GM19351 (cell line): Measurements from ENCODE around the gene PIP5K1C.

Source experiments
- ATAC-seq: cut with Tn5 transposase; IDR thresholded peaks from one replicate; pipeline ENCODE4 v1.9.1; 2021; ENCODE audit warnings: mild to moderate bottlenecking, moderate library complexity; ENCODE audit not compliant: unreplicated experiment

The PIP5K1C gene, protein sequence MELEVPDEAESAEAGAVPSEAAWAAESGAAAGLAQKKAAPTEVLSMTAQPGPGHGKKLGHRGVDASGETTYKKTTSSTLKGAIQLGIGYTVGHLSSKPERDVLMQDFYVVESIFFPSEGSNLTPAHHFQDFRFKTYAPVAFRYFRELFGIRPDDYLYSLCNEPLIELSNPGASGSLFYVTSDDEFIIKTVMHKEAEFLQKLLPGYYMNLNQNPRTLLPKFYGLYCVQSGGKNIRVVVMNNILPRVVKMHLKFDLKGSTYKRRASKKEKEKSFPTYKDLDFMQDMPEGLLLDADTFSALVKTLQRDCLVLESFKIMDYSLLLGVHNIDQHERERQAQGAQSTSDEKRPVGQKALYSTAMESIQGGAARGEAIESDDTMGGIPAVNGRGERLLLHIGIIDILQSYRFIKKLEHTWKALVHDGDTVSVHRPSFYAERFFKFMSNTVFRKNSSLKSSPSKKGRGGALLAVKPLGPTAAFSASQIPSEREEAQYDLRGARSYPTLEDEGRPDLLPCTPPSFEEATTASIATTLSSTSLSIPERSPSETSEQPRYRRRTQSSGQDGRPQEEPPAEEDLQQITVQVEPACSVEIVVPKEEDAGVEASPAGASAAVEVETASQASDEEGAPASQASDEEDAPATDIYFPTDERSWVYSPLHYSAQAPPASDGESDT

DNA sequence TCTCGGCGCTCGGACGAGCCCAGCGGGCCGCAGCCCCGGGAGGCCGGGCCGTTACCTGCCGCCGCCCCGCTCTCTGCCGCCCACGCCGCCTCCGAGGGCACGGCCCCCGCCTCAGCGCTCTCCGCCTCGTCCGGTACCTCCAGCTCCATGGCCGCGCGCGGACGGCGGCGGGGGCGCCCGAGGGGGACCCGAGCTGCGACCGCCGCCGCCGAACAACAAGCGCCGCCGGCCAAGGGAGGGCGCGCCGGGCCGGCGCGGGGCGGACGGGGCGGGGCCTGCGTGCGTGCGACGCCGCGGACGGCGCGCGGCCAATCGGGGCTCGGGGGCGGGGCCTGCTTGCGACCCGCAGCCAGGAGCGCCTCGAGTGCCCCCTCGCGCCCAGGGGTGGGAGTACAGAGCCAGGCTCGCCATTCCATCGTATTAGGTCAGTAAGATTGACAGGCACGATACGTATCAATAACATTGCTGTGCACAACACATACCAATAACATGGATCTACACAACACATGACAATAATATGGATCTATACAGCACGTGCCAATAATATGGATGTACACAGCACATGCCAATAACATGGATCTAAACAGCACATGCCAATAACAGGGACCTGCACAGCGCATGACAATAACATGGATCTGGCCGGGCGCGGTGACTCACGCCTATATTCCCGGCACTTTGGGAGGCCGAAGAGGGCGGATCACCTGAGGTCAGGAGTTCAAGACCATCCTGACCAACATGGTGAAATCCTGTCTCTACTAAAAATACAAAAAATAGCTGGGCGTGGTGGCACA is at the start of gene PIP5K1C:
Gene PIP5K1C (minus strand): TSS at position 227 of the 791 bp plus-strand sequence. CDS start 78 bp downstream, at position 149.
- ATAC-seq, result peak; percentile 83

DNA sequence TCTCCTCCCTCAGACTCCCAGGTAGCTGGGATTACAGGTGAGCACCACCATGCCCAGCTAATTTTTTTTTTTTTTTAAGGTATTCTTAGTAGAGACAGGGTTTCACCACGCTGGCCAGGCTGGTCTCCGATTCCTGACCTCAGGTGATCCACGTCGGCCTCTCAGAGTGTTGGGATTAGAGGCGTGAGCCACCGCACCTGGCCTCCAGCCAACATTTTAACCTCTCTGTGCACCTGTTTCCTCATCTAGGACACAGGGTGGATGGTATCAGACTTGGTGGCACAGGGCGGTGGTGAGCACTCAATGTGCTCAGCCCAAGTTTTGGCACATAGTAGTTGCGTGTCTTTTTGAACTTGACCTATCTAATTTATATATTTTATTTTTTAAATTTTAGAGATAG is 48.7 kb upstream of the PIP5K1C start:
- no peak for ATAC-seq

DNA sequence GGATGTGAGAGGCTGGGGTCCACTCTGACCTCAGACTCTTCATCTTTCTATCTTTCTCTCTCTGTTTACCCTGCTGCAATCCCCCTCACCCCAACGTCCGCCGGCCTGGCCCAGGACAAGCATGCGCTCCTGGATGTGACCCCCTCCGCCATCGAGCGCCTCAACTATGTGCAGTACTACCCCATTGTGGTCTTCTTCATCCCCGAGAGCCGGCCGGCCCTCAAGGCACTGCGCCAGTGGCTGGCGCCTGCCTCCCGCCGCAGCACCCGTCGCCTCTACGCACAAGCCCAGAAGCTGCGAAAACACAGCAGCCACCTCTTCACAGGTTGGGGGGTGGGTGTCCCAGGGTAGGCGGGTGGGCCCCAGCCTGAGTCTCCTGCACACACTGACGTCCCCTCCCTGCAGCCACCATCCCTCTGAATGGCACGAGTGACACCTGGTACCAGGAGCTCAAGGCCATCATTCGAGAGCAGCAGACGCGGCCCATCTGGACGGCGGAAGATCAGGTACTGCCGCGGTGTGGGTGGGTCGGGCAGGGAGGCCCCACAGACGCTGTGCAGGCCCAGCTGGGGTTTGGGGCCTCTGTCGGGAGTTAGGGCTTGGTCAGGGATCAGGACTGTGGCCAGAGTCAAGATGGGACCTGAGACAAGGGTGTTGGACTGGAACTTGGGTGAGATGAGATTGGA is 46.2 kb upstream of the PIP5K1C start:
- ATAC-seq, result no peak

DNA sequence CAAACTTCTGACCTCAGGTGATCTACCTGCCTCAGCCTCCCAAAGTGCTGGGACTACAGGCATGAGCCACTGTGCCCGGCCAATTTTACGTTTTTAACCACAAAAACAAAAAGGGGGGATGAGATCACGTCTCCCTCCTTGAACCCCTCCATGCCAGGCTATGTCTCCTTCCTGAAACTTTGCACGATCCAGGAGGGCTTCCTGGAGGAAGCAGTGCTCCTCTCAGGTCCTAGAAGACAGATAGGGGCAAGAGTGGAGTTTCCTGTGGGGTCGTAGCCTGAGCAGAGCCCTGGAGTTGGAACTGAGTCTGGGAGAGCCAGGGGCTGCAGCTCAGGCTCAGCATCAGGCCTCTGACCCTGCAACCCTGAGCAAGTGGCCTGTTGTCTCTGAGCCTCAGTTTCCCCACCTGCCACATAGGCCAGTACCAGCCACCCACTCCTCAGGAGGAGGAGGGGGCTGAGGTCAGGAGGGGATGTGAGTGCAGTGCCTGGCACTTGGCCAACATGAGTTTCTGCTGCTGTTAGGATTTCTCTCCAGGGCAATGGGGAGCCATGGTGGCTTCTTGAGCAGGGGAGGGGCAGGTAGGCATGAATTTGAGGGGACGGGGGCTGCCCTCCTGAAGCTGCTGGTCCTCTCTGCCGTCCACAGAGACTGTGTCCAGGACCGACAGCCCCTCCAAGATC is 45.2 kb upstream of the PIP5K1C start:
- ATAC-seq, result no peak

DNA sequence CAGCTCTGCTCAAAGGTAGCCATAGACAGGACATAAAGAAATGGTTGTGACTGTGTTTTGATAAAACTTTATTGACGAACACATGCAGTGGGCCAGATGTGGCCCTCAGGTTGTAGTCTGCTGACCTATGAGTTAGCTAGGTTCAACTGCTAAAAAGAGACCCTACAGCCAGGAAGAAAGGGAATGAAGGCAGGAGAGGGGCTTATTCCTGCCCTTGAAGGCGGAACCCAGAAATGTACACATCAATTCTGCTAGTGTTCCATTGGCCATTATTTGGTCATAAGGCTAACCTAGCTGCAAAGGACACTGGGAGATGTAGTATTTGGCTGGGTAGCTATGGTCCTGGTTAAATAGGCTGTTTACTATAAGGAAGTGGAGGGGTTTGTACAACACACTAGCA is 43.2 kb upstream of the PIP5K1C start:
- ATAC-seq, result no peak

DNA sequence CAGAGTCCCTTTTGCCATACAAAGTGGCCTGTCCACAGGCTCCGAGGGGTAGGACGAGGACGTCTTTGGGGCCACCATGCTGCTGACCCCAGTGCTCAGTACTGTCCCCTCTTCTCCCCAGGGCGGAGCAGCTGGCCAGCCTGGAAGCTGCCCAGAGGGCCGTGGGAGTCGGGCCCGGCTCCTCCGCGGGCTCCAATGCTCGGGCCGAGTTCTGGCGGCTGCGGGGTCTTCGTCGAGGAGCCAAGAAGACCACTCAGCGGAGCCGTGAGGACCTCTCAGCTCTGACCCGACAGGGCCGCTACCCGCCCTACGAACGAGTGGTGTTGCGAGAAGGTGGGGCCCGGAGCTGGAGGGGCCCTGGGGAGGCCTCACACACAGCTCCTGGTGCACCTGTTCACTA is 40.2 kb upstream of the PIP5K1C start:
- ATAC-seq, result no peak

DNA sequence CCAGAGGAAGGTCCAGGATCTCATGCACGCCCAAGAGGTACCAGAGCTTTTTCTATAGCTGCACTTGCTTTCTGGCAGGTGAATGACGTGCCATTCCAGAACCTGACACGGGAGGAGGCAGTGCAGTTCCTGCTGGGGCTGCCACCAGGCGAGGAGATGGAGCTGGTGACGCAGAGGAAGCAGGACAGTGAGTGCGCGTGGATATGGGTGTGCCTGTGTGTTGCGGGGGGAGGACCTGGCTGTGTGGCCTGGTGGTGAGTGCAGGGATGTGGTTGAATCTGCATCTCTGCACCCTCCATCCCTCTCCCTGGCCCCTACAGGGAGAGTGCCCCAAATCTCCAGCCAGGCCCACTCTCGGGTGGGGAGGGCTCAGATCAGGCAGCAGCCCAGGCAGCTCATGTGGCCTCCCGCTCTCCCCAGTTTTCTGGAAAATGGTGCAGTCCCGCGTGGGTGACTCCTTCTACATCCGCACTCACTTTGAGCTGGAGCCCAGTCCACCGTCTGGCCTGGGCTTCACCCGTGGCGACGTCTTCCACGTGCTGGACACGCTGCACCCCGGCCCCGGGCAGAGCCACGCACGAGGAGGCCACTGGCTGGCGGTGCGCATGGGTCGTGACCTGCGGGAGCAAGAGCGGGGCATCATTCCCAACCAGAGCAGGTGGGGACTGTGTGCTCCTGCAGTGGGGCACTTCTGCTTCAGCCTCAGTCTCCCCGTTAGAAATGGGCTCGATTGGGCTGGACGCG is 38.4 kb upstream of the PIP5K1C start:
- no peak for ATAC-seq

DNA sequence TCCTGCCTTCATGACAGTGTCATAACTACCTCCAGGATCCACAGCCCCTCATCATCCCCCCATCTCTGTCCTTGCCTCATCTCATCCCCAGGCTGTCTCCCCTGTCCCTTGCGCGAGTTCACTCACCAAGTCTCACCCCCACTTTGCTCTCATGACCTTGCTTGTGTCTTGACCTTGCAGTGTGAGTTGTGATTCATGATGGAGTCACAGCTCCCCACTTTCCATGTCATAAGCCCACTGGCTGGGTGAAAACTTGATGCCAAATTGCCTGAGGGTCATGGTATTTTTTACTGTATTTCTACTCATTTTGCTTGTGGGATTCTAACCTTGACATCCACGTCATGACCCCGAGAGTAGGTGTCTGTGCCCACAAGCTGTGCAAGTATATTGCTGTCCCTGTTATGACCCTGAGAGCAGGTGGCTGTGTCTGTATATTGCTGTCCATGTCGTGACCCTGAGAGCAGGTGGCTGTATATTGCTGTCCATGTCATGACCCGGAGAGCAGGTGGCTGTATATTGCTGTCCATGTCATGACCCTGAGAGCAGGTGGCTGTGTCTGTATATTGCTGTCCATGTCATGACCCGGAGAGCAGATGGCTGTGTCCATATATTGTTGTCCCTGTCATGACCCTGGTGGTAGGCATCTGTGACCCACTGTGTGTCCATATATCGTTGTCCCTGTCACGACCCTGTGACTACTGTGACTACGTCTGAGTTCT is 37.4 kb upstream of the PIP5K1C start:
- no peak for ATAC-seq

DNA sequence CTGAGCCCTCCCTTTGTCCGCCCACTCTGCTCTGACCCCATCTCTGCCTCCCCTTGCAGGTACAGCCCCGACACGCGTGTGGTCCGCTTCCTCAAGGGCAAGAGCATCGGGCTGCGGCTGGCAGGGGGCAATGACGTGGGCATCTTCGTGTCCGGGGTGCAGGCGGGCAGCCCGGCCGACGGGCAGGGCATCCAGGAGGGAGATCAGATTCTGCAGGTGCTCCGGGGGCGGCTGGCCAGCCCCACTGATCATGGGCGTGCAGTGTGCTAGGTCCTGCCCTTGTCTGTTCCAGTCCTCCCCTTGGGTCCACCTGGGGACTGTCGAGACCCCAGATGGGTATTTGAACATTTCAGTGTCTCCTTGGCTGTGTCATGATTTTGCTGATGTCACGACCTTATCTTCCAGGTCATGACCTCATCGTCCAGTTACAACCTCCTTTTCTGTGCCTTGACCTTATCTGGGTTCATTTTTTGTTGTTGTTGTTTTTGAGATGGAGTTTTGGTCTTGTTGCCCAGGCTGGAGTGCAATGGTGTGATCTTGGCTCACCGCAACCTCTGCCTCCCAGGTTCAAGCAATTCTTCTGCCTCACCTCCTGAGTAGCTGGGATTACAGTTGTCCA is 35.9 kb upstream of the PIP5K1C start:
- ATAC-seq, result no peak

DNA sequence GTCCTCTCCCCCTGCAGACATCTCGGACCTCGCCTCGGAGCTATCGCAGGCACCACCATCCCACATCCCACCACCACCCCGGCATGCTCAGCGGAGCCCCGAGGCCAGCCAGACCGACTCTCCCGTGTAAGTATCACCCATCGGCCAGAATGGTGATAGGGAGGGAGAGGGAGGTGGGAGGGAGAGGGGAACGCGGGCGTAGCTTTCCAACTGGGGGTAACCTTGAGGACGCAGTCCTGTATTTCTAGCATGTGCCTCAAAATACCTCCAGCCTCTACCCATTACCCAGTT is 34.0 kb upstream of the PIP5K1C start:
- no peak for ATAC-seq

DNA sequence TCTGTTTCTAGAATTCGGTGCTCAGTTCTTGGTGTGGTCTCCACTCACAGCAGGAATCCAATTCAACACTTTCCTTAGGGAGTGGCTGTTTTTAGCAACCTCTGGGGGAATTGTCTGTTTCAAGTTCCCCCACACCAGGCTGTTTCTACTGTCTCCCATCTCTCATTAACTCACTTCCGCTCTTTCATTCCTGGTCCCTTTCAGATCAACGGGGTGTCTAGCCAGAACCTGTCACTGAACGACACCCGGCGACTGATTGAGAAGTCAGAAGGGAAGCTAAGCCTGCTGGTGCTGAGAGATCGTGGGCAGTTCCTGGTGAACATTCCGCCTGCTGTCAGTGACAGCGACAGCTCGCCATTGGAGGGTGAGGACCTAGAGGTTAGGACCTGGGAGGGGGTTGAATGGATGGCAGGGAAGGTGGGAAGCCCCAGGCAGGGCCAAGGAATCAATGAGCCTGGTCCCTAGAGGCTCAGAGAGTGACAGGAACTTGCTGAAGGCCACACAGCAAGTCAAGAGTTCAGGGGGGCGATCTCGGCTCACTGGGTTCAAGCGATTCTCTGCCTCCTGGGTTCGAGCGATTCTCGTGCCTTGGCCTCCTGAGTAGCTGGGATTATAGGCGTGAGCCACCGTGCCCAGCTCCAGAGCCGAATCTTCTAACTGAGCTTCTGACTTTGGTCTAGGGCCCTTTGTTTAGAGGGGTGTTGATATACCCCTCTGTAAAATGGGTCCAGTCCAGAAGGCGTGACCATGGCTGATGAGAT is 33.5 kb upstream of the PIP5K1C start:
- no peak for ATAC-seq

DNA sequence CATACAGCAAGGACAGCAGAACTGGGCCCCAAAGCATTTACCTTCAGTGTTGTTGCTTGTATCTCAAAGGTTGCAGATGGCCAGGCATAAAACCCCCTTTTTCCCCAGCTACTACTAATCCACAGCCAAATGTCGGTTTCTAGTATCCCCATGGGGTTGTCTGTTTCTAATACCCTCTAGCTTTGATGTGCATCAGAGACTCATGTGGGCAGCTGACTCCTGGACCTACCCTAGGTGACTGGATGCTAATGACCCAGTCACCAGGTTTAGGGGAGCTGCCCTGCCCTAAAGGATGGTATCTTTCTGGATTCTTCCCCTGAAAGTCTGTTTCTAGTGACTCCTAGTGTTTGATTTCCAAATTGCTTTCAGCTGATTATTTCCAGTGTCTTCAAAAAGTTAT is 31.8 kb upstream of the PIP5K1C start:
- ATAC-seq, result no peak

DNA sequence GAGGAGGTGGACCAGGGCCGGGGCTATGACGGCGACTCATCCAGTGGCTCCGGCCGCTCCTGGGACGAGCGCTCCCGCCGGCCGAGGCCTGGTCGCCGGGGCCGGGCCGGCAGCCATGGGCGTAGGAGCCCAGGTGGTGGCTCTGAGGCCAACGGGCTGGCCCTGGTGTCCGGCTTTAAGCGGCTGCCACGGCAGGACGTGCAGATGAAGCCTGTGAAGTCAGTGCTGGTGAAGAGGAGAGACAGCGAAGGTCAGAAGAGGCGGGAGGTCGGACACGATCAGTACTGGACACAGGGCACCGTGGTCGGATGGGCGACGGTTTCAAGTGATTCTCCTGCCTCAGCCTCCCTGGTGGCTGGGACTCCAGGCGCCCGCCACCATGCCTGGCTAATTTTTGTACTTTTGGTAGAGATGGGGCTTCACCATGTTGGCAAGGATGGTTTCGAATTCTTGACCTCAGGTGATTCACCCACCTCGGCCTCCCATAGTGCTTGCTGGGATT is 30.2 kb upstream of the PIP5K1C start:
- ATAC-seq, result no peak

DNA sequence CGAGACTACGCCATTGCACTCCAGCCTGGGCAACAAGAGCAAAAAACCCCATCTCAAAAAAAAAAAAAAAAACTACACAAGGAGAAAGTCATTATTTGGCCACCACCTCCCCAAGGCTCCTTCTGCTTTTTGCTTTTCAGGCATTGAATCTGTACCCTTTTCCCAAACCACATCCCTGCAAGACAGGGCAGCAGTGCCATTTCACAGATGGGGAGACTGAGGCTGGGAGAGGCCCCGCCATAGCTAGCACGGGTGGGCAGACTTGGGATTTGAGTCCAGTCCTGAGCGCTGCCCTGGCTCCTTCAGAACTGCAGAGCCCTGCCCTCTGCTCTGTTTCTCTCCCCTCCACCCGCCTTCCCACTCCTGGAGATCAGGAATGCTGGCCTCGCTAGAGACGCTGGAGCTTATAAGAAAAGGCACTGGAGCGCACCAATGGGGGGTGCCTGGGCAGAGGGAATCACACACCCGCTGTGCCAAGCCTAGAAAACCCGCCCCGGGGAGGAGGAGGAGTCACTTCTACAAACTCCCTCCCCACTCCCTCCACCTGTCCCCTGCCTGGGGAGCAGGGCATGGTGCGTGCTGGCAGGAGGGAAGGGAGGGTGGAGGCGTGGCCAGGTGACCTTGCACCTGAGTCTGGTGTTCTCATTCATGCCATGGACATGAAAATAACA is 25.5 kb upstream of the PIP5K1C start:
- no peak for ATAC-seq

DNA sequence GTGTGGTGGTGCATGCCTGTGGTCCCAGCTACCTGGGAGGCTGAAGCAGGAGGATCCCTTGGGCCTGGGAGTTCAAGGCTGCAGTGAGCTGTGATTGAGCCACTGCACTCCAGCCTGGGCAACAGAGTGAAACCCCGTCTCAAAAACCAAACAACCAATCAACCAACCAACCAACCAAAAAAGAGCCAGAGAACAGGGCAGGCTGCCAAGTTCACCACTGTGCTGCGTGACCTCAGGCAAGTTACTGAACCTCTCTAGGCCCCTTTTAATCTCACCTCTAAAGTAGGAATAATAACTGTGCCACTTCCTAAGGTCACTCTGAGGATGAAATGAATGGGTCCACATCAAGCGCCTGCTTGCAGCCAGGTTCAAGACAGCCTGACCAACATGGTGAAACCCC is 24.9 kb upstream of the PIP5K1C start:
- no peak for ATAC-seq

DNA sequence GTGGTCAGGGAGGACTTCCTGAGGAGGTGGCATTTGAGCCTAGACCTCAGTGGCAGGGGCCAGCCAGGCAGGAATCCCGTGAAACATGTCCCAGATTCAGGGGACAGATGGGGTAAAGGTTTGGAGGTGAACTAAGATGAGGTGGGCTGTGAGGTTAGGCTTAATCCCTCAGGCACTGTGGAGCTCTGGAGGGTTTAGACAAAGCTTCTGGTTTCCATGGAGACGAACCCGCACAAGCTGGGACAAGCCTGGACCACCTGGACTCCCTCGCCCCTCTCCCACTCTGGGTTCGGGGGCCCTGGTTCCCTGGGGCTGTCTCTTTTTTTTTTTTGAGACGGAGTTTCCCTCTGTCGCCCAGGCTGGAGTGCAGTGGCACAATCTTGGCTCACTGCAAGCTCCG is 23.6 kb upstream of the PIP5K1C start:
- ATAC-seq, result no peak

DNA sequence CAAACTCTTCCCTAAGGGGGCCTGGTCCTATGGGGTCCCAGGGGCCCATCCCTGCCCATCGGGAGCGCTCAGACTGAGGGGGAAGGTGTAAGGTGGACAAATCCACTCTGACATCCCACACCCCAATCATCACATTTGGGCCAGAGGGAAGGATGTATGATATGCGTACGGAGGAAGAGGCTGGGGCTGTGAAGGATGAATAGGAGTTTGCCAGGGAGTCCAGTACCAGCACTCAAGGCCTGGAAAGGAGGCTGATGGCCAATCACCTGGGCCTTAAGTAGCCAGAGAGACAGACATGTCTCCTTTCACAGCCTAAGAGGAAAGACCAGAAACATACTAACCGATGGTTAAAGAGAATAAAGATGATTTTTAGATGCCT is 22.8 kb upstream of the PIP5K1C start:
- no peak for ATAC-seq
